B cell (primary cell): Measurements from ENCODE around the gene ZNF773. TPM values are rescaled to one million over a fixed set of nuclear protein-coding genes. Genes with fewer than 3 reads are reported as not detected.

ENCODE experiments used
- ATAC-seq: fragments of 200-7000 bp; cut with Tn5 transposase; one replicate; pipeline ENCODE4 v1.10.0; 2021; ENCODE audit warnings: low read depth, mild to moderate bottlenecking, moderate number of reproducible peaks, moderate library complexity
- CTCF ChIA-PET: fragments of 350-600 bp; sonication (Branson Sonifier 250); formaldehyde crosslinking; loops from one replicate; lab custom pipeline; 2021; ENCODE audit warnings: antibody characterized with exemption, inconsistent platforms; lab: Charles Lee
- POLR2A ChIA-PET: fragments of 350-600 bp; sonication (Branson Sonifier 250); formaldehyde crosslinking; loops from one replicate; lab custom pipeline; 2021; ENCODE audit warnings: antibody characterized with exemption; lab: Charles Lee
- DNase-seq: peaks from one replicate; pipeline ENCODE4 v3.0.0; 2013
- H2AFZ ChIP-seq: 2 replicates; pipeline ENCODE4 v1.6.1; 2012; ENCODE audit warnings: mild to moderate bottlenecking, low read depth, low read length; ENCODE audit not compliant: insufficient read depth, poor library complexity, severe bottlenecking
- H3K27ac ChIP-seq, 2 donors: 1 replicate in 1 of 2; 2 replicates in 1 of 2; pipeline ENCODE4 v1.5.1; 2012 to 2013; ENCODE audit warnings: low read length in 2 of 2, mild to moderate bottlenecking in 2 of 2, moderate library complexity in 1 of 2
- H3K27me3 ChIP-seq, 4 experiments: fragments of 200-600 bp in 1 of 4; sonication (generic) in 1 of 4; replicated peaks in 1 of 4; 1 replicate in 2 of 4; 2 replicates in 2 of 4; pipeline versions ENCODE4 v1.6.1 to v1.7.0; 2013 to 2016; ENCODE audit warnings: low read length in 3 of 4, mild to moderate bottlenecking in 2 of 4, mixed read lengths in 1 of 4, moderate library complexity in 1 of 4; ENCODE audit not compliant: insufficient read depth in 4 of 4, control insufficient read depth in 3 of 4; ENCODE audit errors: control extremely low read depth in 1 of 4
- H3K36me3 ChIP-seq, 2 experiments: replicated peaks in 1 of 2; 1 replicate in 1 of 2; 2 replicates in 1 of 2; pipeline versions ENCODE4 v1.6.1 to v1.7.1; 2013; ENCODE audit warnings: low read length in 1 of 2; ENCODE audit not compliant: insufficient read depth in 2 of 2, control insufficient read depth in 1 of 2; ENCODE audit errors: control extremely low read depth in 1 of 2, extremely low read depth in 1 of 2
- H3K4me1 ChIP-seq, 2 donors: fragments of 200-600 bp in 1 of 2; sonication (generic) in 1 of 2; 1 replicate in 1 of 2; 2 replicates in 1 of 2; pipeline versions ENCODE4 v1.5.1 to v1.6.1; 2013 to 2017; ENCODE audit warnings: low read length in 2 of 2; ENCODE audit not compliant: control insufficient read depth in 2 of 2, insufficient read depth in 2 of 2
- H3K4me2 ChIP-seq: replicated peaks from 2 replicates; pipeline ENCODE3; 2012; ENCODE audit warnings: mild to moderate bottlenecking, low read depth, low read length; ENCODE audit not compliant: poor library complexity, severe bottlenecking
- H3K4me3 ChIP-seq, 5 experiments: fragments of 200-600 bp in 1 of 5; sonication (generic) in 1 of 5; 1 replicate in 3 of 5; 2 replicates in 2 of 5; pipeline versions ENCODE4 v1.5.1 to v1.7.0; 2011 to 2016; ENCODE audit warnings: low read length in 4 of 5, mild to moderate bottlenecking in 4 of 5, low read depth in 2 of 5, control low read depth in 1 of 5, moderate library complexity in 1 of 5; ENCODE audit not compliant: insufficient read depth in 1 of 5; ENCODE audit errors: control extremely low read depth in 1 of 5, extremely low read depth in 1 of 5
- H3K79me2 ChIP-seq: fragments of 200-600 bp; sonication (generic); one replicate; pipeline ENCODE4 v1.6.0; 2016; ENCODE audit warnings: low read length; ENCODE audit not compliant: control insufficient read depth, insufficient read depth
- H3K9ac ChIP-seq: fragments of 200-600 bp; sonication (generic); 2 replicates; pipeline ENCODE4 v1.6.1; 2017; ENCODE audit warnings: mild to moderate bottlenecking, low read length, moderate library complexity
- H3K9me3 ChIP-seq, 3 donors: one replicate each; pipeline versions ENCODE4 v1.6.1 to v1.7.1; 2013; ENCODE audit warnings: low read length in 2 of 3; ENCODE audit not compliant: control insufficient read depth in 2 of 3, insufficient read depth in 1 of 3; ENCODE audit errors: control extremely low read depth in 1 of 3
- H4K20me1 ChIP-seq: 2 replicates; pipeline ENCODE4 v1.6.0; 2012; ENCODE audit warnings: mild to moderate bottlenecking, low read length; ENCODE audit not compliant: insufficient read depth, control insufficient read depth, poor library complexity, severe bottlenecking
- H3K27ac Mint-ChIP-seq: one replicate; pipeline ENCODE4 v1.8.0; 2021; ENCODE audit warnings: mixed read lengths
- H3K27me3 Mint-ChIP-seq: one replicate; pipeline ENCODE4 v1.8.0; 2021; ENCODE audit warnings: mixed read lengths
- H3K4me1 Mint-ChIP-seq: one replicate; pipeline ENCODE4 v1.8.0; 2021; ENCODE audit warnings: mixed read lengths
- H3K4me3 Mint-ChIP-seq: one replicate; pipeline ENCODE4 v1.8.0; 2021; ENCODE audit warnings: mixed read lengths
- H3K9me3 Mint-ChIP-seq: one replicate; pipeline ENCODE4 v1.8.0; 2022; ENCODE audit warnings: mixed read lengths; ENCODE audit not compliant: insufficient read depth
- CTCF ChIP-seq: fragments of 200-600 bp; IDR thresholded peaks from one replicate; pipeline ENCODE4 v1.8.0; 2022; ENCODE audit warnings: antibody characterized with exemption, mild to moderate bottlenecking
- EZH2 ChIP-seq: IDR thresholded peaks from 2 replicates; pipeline ENCODE4 v1.6.1; 2012; ENCODE audit warnings: borderline replicate concordance, low read depth, mild to moderate bottlenecking, moderate library complexity, low read length; ENCODE audit not compliant: insufficient read depth, poor library complexity, severe bottlenecking
- WGBS: methylation state at CpG from one replicate; pipeline ENCODE4 v1.1.5; 2013; ENCODE audit warnings: missing lambda C conversion rate; ENCODE audit not compliant: insufficient coverage; 5-methylcytosine and 5-hydroxymethylcytosine counted together
- intact Hi-C: fragments of 100-400 bp; cut with micrococcal nuclease; formaldehyde crosslinking; loops from one replicate; pipeline ENCODE4 v1.10.0; 2022
- polyA plus RNA-seq: library from polyadenylated mRNA; depleted of rRNA; stranded (reverse); fragments of >200 nt; gene quantifications from 2 replicates; pipeline ENCODE4 v1.2.3, GENCODE V29; 2012
- small RNA-seq: library from RNA; depleted of rRNA; stranded (forward); fragments of <200 nt; gene quantifications from one replicate; pipeline ENCODE3, GENCODE V24; 2012; ENCODE audit warnings: low replicate concordance, low read depth; ENCODE audit not compliant: insufficient read length
- total RNA-seq, 2 donors: library from RNA; stranded (reverse); fragments of 120-200 nt in 1 of 2; gene quantifications; 1 replicate in 1 of 2; 2 replicates in 1 of 2; pipeline versions ENCODE4 v1.2.3 to v1.2.4, GENCODE V29; 2013 to 2022

Gene ZNF773
- total and polyA plus RNA-seq, 2 donors (not counting 1 experiment from before 2014, with no cell fraction given), result 12.6 to 28.6 TPM

GRCh38 chr19:57557659-57558058 lies 57.9 kb downstream of the ZNF773 start:
- peak overlapping the region; percentile 94 for H3K4me3 Mint-ChIP-seq
- Histone ChIP-seq H3K4me3 (no peak overlapping the region), H2AFZ (no peak overlapping the region), H3K27ac (no peak overlapping the region), H3K36me3 (peaks cover 4 to 22% of the 10 kb centered on the region in 2 experiments), H3K27me3 (peaks cover 0 to 4% (median 0%) of the 10 kb centered on the region in 4 experiments), H3K4me1 (peaks cover 19 to 21% of the 10 kb centered on the region in 2 donors), H3K9me3 (peaks cover 5 to 20% (median 9%) of the 10 kb centered on the region in 3 donors), H3K4me2 (no peak overlapping the region), H4K20me1 (peaks cover 5% of the 10 kb centered on the region), H3K79me2 (peaks cover 45% of the 10 kb centered on the region), H3K9ac (no peak overlapping the region)
- POLR2A ChIA-PET, result no interaction called here
- CTCF ChIA-PET, result no interaction called here
- H3K9me3 Mint-ChIP-seq, result peaks cover 2% of the 10 kb centered on the region
- DNase-seq (no peak), ATAC-seq (no peak)
- WGBS, result 100% methylated on average over 1 of the region's 5 CpGs
- TF ChIP-seq EZH2 (no peak), CTCF (no peak)
- peaks cover 8% of the 10 kb centered on the region for H3K27me3 Mint-ChIP-seq
- intact Hi-C loops, result loop anchor here (2.0 kb wide), 1 partner anchor 75 kb away; the partner anchor contains the start of gene ZNF211
- no peak overlapping the region for H3K27ac Mint-ChIP-seq
- H3K4me1 Mint-ChIP-seq, result peaks cover 30% of the 10 kb centered on the region

Small RNA genes within 50 kb of the gene (small RNA-seq; reads per million reads assigned to genes)
- not detected for gene VN1R107P

Other genes with a start within 250 kb of the ZNF773 start
- gene ZNF460, start 219.5 kb upstream of the ZNF773 start, total RNA-seq, result 90.5 and 92.4 TPM in 2 replicates
- gene ZNF460, start 219.5 kb upstream of the ZNF773 start, polyA plus RNA-seq, result 8.4 and 15.3 TPM in 2 replicates
- gene ZNF543, start 179.5 kb upstream of the ZNF773 start, total RNA-seq, result 16.7 and 19.6 TPM in 2 replicates
- gene ZNF543, start 179.5 kb upstream of the ZNF773 start, polyA plus RNA-seq, result 4.0 and 4.6 TPM in 2 replicates
- 16.2 and 16.9 TPM in 2 replicates for gene ZNF304, start 148.7 kb upstream of the ZNF773 start, total RNA-seq
- 5.0 and 7.2 TPM in 2 replicates for gene ZNF304, start 148.7 kb upstream of the ZNF773 start, polyA plus RNA-seq
- gene TRAPPC2B, start 136.4 kb upstream of the ZNF773 start, total RNA-seq, result 9.6 and 12.4 TPM in 2 replicates
- 22.8 and 29.2 TPM in 2 replicates for gene TRAPPC2B, start 136.4 kb upstream of the ZNF773 start, polyA plus RNA-seq
- 9.7 and 9.9 TPM in 2 replicates for gene ZNF547, start 136.4 kb upstream of the ZNF773 start, total RNA-seq
- 1.2 and 2.6 TPM in 2 replicates for gene ZNF547, start 136.4 kb upstream of the ZNF773 start, polyA plus RNA-seq
- 83.8 and 85.8 TPM in 2 replicates for gene ZNF548, start 110.1 kb upstream of the ZNF773 start, total RNA-seq
- 52.5 and 92.7 TPM in 2 replicates for gene ZNF548, start 110.1 kb upstream of the ZNF773 start, polyA plus RNA-seq
- 25.8 and 30.7 TPM in 2 replicates for gene ZNF17, start 88.8 kb upstream of the ZNF773 start, total RNA-seq
- gene ZNF17, start 88.8 kb upstream of the ZNF773 start, polyA plus RNA-seq, result 9.7 and 9.9 TPM in 2 replicates
- gene ZNF749, start 64.6 kb upstream of the ZNF773 start, total RNA-seq, result 17.4 and 20.1 TPM in 2 replicates
- 5.7 and 9.3 TPM in 2 replicates for gene ZNF749, start 64.6 kb upstream of the ZNF773 start, polyA plus RNA-seq
- gene VN1R1, start 42.8 kb upstream of the ZNF773 start, total RNA-seq, result 1.6 and 2.4 TPM in 2 replicates
- 0.39 and 0.52 TPM in 2 replicates for gene VN1R1, start 42.8 kb upstream of the ZNF773 start, polyA plus RNA-seq
- gene ZNF772, start 22.4 kb upstream of the ZNF773 start, total RNA-seq, result 26.2 and 27.4 TPM in 2 replicates
- gene ZNF772, start 22.4 kb upstream of the ZNF773 start, polyA plus RNA-seq, result 1.7 and 2.2 TPM in 2 replicates
- 31.1 TPM in 2 replicates for gene ZNF419, start 12.2 kb upstream of the ZNF773 start, total RNA-seq
- gene ZNF419, start 12.2 kb upstream of the ZNF773 start, polyA plus RNA-seq, result 8.7 and 11.2 TPM in 2 replicates
- 23.0 and 23.7 TPM in 2 replicates for gene ZNF549, start 27.4 kb downstream of the ZNF773 start, total RNA-seq
- 5.4 and 6.6 TPM in 2 replicates for gene ZNF549, start 27.4 kb downstream of the ZNF773 start, polyA plus RNA-seq
- gene ZNF550, start 59.9 kb downstream of the ZNF773 start, total RNA-seq, result 31.1 and 38.1 TPM in 2 replicates
- 18.0 and 18.1 TPM in 2 replicates for gene ZNF550, start 59.9 kb downstream of the ZNF773 start, polyA plus RNA-seq
- gene ZNF416, start 79.0 kb downstream of the ZNF773 start, total RNA-seq, result 13.0 and 13.9 TPM in 2 replicates
- 1.4 and 1.6 TPM in 2 replicates for gene ZNF416, start 79.0 kb downstream of the ZNF773 start, polyA plus RNA-seq
- gene ZIK1, start 84.2 kb downstream of the ZNF773 start, total RNA-seq, result 19.2 and 21.8 TPM in 2 replicates
- gene ZIK1, start 84.2 kb downstream of the ZNF773 start, polyA plus RNA-seq, result 3.4 and 5.3 TPM in 2 replicates
- 11.2 and 11.6 TPM in 2 replicates for gene ZNF530, start 99.9 kb downstream of the ZNF773 start, total RNA-seq
- 2.2 and 4.3 TPM in 2 replicates for gene ZNF530, start 99.9 kb downstream of the ZNF773 start, polyA plus RNA-seq
- 38.1 and 38.9 TPM in 2 replicates for gene ZNF134, start 114.3 kb downstream of the ZNF773 start, total RNA-seq
- 7.8 and 16.7 TPM in 2 replicates for gene ZNF134, start 114.3 kb downstream of the ZNF773 start, polyA plus RNA-seq
- gene ZNF211, start 133.2 kb downstream of the ZNF773 start, total RNA-seq, result 53.5 and 53.6 TPM in 2 replicates
- gene ZNF211, start 133.2 kb downstream of the ZNF773 start, polyA plus RNA-seq, result 22.0 and 24.4 TPM in 2 replicates
- not detected in 2 replicates for gene ZSCAN4, start 169.0 kb downstream of the ZNF773 start, total RNA-seq
- not detected in 2 replicates for gene ZSCAN4, start 169.0 kb downstream of the ZNF773 start, polyA plus RNA-seq
- 24.7 and 28.3 TPM in 2 replicates for gene ZNF551, start 182.0 kb downstream of the ZNF773 start, total RNA-seq
- gene ZNF551, start 182.0 kb downstream of the ZNF773 start, polyA plus RNA-seq, result 4.4 and 5.0 TPM in 2 replicates
- 40.4 and 42.8 TPM in 2 replicates for gene ZNF154, start 209.3 kb downstream of the ZNF773 start, total RNA-seq
- gene ZNF154, start 209.3 kb downstream of the ZNF773 start, polyA plus RNA-seq, result 21.9 and 25.4 TPM in 2 replicates
- gene ZNF671, start 227.7 kb downstream of the ZNF773 start, total RNA-seq, result 43.3 and 44.2 TPM in 2 replicates
- gene ZNF671, start 227.7 kb downstream of the ZNF773 start, polyA plus RNA-seq, result 15.9 and 17.0 TPM in 2 replicates
- gene ZNF776, start 246.9 kb downstream of the ZNF773 start, total RNA-seq, result 47.5 and 51.6 TPM in 2 replicates
- gene ZNF776, start 246.9 kb downstream of the ZNF773 start, polyA plus RNA-seq, result 15.6 and 22.6 TPM in 2 replicates